Keratinocyte (primary cell): Measurements from ENCODE around the gene FBLN1.

Source experiments
- CTCF ChIP-seq, 3 experiments: IDR thresholded peaks in 1 of 3; conservative IDR thresholded peaks in 1 of 3; optimal IDR thresholded peaks in 1 of 3; 2 replicates in 2 of 3; 3 replicates in 1 of 3; pipeline versions ENCODE3 to v1.5.1; 2011; ENCODE audit warnings: low read length in 3 of 3, mild to moderate bottlenecking in 3 of 3, moderate library complexity in 2 of 3, control low read depth in 1 of 3, inconsistent platforms in 1 of 3; ENCODE audit not compliant: insufficient read depth in 2 of 3; ENCODE audit errors: extremely low read depth in 1 of 3
- EZH2 ChIP-seq: IDR thresholded peaks from one replicate; pipeline ENCODE4 v1.6.1; 2012; ENCODE audit warnings: inconsistent platforms, mild to moderate bottlenecking, low read length, moderate library complexity

GRCh38 chr22:45579806-45580725, 77.4 kb downstream of the FBLN1 start:
- TF ChIP-seq EZH2 = no peak
- no peak for TF ChIP-seq CTCF (optimal IDR thresholded peaks at IDR 0.05 in 1 of 3, IDR thresholded peaks at IDR 0.05 in 1 of 3, conservative IDR thresholded peaks at IDR 0.05 in 1 of 3; ENCODE audit: extremely low read depth in 1 of 3, insufficient read depth in 2 of 3, low read length in 3 of 3)
